Middle frontal gyrus (tissue), 1 donor: ENCODE results near the gene NCOA4.
"Not testable (repeated sequence)": the region's sequence is repeated elsewhere in the genome, so short reads cannot be mapped to it uniquely, and the experiment has no call there.

Experiments used
- DNase-seq: peaks from one replicate; pipeline ENCODE4 v3.0.0-alpha.2; 2015; ENCODE audit warnings: low spot score; ENCODE audit errors: extremely low spot score

Gene NCOA4

GRCh38 chr10:46052791-46053375 is 22.5 kb upstream of the NCOA4 start:
- no peak for DNase-seq

GRCh38 chr10:46052057-46052790 is 21.8 kb upstream of the NCOA4 start:
- no peak for DNase-seq

DNA sequence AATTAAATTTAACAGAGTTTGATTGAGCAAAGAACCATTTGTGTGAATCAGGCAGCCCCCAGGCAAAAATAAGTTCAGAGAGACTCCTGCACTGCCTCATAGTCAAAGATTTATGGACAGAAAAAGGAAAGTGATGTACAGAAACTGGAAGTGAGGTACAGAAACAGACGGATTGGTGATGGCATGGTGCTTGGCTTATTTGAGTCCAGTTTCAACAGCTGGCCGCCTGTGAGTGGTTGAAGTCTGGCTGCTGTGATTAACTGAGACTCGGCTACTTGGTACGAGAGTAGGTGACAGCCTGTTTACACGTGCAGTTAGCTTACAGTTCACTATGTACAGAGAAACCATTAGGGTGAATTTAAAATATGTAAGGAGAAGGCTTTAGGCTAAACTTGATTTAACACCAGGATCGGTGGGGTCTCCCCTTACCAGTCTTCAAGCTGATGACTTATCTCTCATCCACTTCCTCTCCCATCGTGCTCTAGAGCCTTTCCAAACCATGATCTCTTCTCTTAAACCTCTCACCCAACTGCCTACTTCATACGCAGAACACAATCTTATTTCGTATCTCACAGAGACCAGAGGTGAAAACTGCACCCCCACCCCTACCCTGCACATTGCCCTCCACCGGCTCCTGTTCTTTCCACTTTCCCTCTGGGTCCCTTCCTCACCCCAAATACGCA is 20.7 kb upstream of the NCOA4 start:
- DNase-seq = no peak

DNA sequence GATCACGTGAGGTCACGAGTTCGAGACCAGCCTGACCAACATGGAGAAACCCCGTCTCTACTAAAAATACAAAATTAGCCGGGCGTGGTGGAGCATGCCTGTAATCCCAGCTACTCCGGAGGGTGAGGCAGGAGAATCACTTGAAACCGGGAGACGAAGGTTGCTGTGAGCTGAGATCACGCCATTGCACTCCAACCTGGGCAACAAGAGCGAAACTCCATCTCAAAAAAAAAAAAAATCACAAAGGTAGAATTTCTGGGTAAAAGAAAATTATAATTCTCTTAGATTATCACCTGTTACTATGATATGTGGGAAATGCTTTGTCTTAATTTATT is 19.0 kb upstream of the NCOA4 start:
- DNase-seq = not testable (repeated sequence)

GRCh38 chr10:46048152-46048551 is 17.7 kb upstream of the NCOA4 start:
- no peak for DNase-seq

DNA sequence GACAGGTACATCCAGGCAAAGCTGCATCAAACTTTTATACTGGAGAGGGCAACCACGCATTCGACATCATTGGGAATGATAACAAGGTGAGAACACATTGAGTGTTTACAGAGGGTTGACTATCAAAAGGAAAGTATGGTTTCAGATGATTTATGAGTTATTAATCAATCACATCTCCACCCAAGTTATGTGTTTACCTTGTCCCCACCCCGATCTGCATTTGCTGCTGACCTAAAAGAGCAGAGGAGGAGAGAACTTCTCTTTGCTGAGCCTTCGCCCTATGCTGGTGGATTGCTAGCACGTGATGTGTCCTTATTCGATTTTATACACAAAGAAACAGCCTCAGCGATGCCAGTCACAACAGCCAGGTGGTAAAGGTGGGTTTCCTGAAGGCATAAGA is 15.8 kb upstream of the NCOA4 start, which contains the start of gene MSMB:
Gene MSMB, minus strand, starts transcription at position 9 of the 400 bp plus-strand sequence. CDS start 32 bp downstream, outside the sequence.
- no peak for DNase-seq

DNA sequence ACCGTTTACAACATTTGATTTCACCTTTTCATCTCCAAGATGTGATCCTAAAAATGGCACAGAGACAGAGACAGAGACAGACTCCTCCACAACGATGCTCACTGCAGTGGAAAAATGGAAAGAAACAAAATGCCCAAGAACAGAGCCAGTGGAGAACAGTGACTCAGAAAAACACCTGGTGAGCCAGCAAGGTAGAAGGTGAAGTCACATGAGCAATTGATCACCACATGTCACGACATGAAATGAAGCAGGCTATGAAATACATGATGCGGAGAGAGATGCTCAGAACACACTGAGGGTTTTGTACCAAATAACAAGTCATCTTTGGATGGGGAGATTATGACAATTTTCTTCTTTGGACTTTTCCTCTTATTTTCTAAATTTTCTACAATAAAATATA is 12.1 kb upstream of the NCOA4 start:
- DNase-seq = no peak

- no peak for DNase-seq
Measured at GRCh38 chr10:46040004-46040403, 9.6 kb upstream of the NCOA4 start.

DNA sequence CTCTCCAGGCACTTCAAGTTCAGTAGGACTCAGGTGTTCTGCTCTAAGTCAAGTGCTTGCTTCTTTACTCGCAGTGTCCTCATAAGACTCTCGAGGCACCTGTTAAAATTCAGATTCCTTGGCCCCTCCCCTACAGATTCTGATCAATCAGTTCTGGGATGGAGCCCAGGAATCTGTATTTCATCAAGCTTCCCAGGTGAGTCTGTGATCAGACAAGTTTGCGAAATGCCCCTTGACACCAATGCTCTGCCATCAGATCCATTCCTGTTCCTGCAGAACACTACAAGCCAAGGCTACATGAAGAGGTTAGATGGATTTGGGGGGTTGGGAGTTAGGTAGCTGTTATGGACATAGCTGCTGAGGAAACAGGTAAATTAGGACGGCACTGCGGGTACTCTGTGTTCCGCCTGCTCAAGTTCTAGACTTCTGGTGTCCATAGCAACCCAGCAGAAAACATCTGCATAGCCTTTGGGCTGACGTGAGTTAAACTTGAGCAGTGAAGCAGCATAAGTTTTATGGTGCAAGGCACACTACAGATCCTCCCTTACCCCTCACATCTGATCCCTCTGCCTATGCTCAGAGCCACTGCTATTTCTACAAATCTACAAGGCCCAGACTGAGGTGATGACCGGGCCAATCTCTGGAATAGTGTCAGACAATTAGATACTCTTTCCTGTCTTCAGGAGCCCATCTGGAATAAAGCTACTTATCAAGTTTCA is 6.8 kb upstream of the NCOA4 start:
- no peak for DNase-seq

- DNase-seq = no peak
Measured at GRCh38 chr10:46035923-46036849, 5.8 kb upstream of the NCOA4 start.

DNA sequence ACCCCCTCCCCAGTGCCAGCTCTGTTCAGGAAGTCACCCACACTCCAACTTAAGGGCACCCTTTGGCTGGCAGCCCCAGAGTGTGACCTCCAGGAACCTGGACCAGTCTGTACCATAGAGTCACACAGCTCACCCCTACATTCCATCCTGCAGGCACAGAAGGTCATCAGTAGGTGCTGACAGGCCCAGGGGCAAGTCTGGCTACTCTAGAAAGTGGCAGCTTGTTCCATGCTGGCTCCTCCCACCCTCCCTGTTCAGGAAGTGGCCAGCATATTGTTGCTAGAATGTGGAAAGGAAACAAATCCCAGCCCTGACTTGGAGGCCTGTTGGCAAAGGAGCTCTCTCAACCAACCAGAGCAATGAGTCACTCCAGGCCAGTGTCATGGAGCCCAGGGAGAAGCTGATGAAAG is 3.2 kb upstream of the NCOA4 start:
- no peak for DNase-seq

GRCh38 chr10:46031648-46032532 is 1.5 kb upstream of the NCOA4 start:
- no peak for DNase-seq

DNA sequence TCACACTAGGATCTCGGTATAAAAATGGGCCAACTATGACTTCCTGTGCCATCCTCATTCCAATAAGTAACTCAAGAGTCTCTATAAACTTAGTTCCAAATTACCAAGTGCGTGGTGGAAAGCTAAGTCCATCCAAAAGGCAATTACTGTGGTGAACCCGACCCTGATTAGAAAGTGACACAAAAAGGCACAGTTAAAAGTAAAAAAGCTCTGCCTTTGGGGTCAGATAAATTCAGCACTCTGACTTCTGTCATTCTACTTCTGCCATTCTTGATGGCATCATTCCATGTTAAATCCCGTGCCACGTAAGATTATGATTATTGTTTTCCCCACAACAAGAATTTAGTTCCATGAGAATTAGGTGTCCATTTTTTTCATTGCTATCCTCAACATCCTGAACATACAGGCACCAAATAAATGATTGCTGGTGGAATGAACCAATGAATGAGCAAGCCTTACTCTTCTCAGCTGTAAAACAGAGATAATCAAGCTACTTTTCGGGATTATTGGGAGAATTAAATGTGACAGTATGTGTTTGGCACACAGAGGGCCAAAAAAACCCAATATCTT is 877 bp downstream of the NCOA4 start:
- DNase-seq = no peak

DNA sequence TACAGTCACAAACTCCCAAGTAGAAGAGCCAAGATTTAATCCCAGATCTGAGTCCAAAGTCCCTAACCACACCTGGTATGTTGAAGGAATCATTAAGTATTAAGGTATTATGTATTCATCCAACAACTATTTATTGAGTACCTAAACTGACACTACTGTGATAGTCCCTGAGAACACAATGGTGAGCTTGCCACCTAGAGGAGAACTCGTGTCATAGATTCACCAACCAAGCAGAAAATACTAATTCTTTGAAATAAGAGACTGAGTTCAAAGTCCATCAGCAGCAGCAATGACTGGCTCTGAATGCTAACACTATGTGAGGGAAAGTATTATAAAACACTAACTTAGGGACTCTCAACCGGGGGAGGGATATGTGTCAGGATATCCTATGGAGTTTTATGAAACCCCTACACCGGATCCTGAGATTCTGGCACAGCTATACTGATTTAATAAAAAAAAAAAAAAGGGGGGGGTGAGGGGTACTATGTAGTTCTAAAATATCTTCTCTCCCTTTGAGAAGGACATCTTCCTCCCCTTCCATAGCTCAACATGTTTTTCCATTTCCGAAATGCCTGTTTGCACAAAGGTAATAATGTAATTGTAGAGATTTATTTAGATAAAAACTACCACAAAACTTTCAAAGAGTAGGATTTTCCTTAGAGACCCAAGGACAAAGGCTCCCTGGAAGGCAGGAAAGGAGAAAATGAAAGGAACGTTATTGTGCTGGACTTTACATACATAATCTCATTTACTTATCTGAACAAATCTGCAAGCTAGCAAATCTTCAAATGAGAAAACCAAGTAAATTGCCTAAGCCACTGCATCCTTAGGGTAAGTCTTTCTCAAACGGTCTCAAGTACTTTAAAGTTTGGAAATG is 1.6 kb downstream of the NCOA4 start:
- no peak for DNase-seq

- no peak for DNase-seq
Measured at GRCh38 chr10:46026106-46026505, 4.3 kb downstream of the NCOA4 start.

GRCh38 chr10:46025406-46025805 is 5.0 kb downstream of the NCOA4 start:
- no peak for DNase-seq

DNA sequence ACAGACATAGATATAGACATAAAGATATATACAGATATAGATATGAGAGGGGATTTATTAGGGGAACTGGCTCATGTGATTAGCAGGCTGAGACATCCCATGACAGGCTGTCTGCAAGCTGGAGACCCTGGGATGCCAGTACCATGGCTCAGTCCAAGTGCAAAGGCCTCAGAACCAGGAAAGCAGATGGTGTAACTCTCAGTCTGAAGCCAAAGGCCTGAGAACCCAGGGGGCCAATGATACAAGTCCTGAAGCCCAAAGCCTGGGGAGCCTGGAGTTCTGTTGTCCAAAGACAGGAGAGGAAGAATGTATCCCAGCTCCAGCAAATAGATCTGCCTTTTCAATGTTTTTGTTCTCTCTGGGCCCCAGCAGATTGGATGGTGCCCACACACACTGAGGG is 5.5 kb downstream of the NCOA4 start:
- no peak for DNase-seq

DNA sequence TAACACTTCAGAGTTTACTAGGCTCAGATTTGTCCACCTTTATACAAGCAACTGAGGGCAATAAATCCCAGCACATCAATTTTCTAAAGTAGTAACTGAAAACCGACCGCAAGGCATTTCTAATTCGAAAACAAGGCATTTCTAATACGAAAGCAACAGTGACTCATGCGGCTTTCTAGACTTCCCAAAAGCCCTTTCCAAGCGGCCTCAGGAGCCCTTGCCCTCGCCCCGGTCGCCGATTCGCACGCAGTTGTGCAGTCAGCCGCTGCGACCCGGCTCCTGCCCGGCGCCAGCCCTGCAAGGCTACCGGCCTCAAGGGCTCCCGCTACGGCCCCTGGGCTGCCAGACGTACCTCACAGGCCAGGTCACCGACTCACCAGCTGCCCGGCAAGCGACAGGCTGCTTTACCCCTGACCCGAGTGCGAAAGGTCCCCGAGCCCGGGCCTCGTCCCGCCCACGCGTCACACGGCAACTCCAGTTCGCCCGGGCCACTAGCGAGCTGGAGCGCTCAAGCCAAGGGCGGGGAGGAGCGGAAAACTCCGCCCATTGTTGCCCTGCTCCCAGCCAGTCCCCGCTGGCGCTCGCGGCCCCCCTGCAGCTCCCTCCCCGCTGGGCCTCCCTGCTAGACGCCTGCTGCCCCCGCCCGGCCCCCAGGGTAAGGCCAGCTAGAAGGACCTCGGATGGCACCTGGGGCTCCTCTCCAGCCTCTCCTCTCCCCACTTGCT is 7.3 kb downstream of the NCOA4 start:
- DNase-seq = peak; percentile 67
